GM18505 (cell line): ENCODE data around the gene FBN3.

Experiments used
- ATAC-seq: cut with Tn5 transposase; IDR thresholded peaks from one replicate; pipeline ENCODE4 v1.9.1; 2021; ENCODE audit not compliant: unreplicated experiment
- POLR2A ChIP-seq: IDR thresholded peaks from 4 replicates; pipeline ENCODE4 v1.6.1; 2011; ENCODE audit warnings: borderline replicate concordance; ENCODE audit not compliant: insufficient read depth, insufficient read length; ENCODE audit errors: extremely low read depth

Gene FBN3

GRCh38 chr19:8142513-8142900 is 6.9 kb downstream of the FBN3 start:
- no peak for ATAC-seq
- TF ChIP-seq POLR2A, result no peak

GRCh38 chr19:8141726-8142512 is 7.5 kb downstream of the FBN3 start:
- no peak for ATAC-seq
- TF ChIP-seq POLR2A, result no peak

- no peak for ATAC-seq
- no peak for TF ChIP-seq POLR2A
Measured at GRCh38 chr19:8138201-8138600, 11.2 kb downstream of the FBN3 start.

GRCh38 chr19:8137425-8137824 is 12.0 kb downstream of the FBN3 start:
- TF ChIP-seq POLR2A, result no peak
- ATAC-seq, result no peak

GRCh38 chr19:8135946-8136618 is 13.3 kb downstream of the FBN3 start:
- no peak for TF ChIP-seq POLR2A
- ATAC-seq, result no peak

- no peak for ATAC-seq
- no peak for TF ChIP-seq POLR2A
Measured at GRCh38 chr19:8132858-8133458, 16.4 kb downstream of the FBN3 start.

GRCh38 chr19:8131517-8131916 is 17.9 kb downstream of the FBN3 start:
- TF ChIP-seq POLR2A, result no peak
- no peak for ATAC-seq

GRCh38 chr19:8129061-8129618 is 20.3 kb downstream of the FBN3 start:
- no peak for TF ChIP-seq POLR2A
- no peak for ATAC-seq

GRCh38 chr19:8128551-8128950 is 20.8 kb downstream of the FBN3 start:
- TF ChIP-seq POLR2A, result no peak
- ATAC-seq, result no peak

GRCh38 chr19:8127311-8127710 is 22.1 kb downstream of the FBN3 start:
- no peak for ATAC-seq

GRCh38 chr19:8126511-8126910 is 22.9 kb downstream of the FBN3 start:
- no peak for ATAC-seq
- no peak for TF ChIP-seq POLR2A

More at GRCh38 chr19:8127311-8127710, 22.1 kb downstream of the FBN3 start:
- TF ChIP-seq POLR2A, result no peak

- ATAC-seq, result no peak
- TF ChIP-seq POLR2A, result no peak
Measured at GRCh38 chr19:8126008-8126407, 23.4 kb downstream of the FBN3 start.

GRCh38 chr19:8123683-8124082 is 25.7 kb downstream of the FBN3 start:
- no peak for ATAC-seq
- TF ChIP-seq POLR2A, result no peak
